ENCODE results near the gene ATP7B. TPM values are rescaled to one million over a fixed set of nuclear protein-coding genes. Genes with fewer than 3 reads are reported as not detected.

Gene ATP7B
- total RNA-seq, 2 experiments from 2014 or later, result 0.40 to 0.76 TPM

- Histone ChIP-seq H3K4me3 (ENCODE audit: low read depth, low read length, poor library complexity, severe bottlenecking) (no peak overlapping the region), H3K27ac (ENCODE audit: low read depth, low read length, poor library complexity, severe bottlenecking) (no peak overlapping the region), H3K9me2 (ENCODE audit: insufficient read depth, low read length) (no peaks in the 10 kb centered on the region), H3K36me3 (ENCODE audit: insufficient read depth, low read length) (no peaks in the 10 kb centered on the region), H3K9me3 (ENCODE audit: low read length) (no peaks in the 10 kb centered on the region), H3K4me2 (ENCODE audit: low read length) (no peak overlapping the region), H3K4me1 (ENCODE audit: insufficient read depth, low read length, poor library complexity, severe bottlenecking) (no peaks in the 10 kb centered on the region), H2AFZ (ENCODE audit: low read length) (no peak overlapping the region), H4K20me1 (ENCODE audit: insufficient read depth, low read length) (no peaks in the 10 kb centered on the region), H3K79me2 (ENCODE audit: insufficient read depth, low read depth, low read length) (no peaks in the 10 kb centered on the region)
- no TSS peak for BruUV-seq (replicated peaks)
- POLR2A ChIA-PET, result no interaction called here
- CTCF ChIA-PET (ENCODE audit: unreplicated experiment), result no interaction called here
- TF ChIP-seq CTCF (conservative IDR thresholded peaks at IDR 0.05; ENCODE audit: low read length) (no peak), EZH2phosphoT487 (IDR thresholded peaks at IDR 0.05; ENCODE audit: borderline replicate concordance, low read depth, low read length) (no peak)
- intact Hi-C loops (cut with micrococcal nuclease; ENCODE audit: unreplicated experiment), result no loop called here
- no peak for DNase-seq (ENCODE audit: low spot score)
These were observed 36.8 kb downstream of the ATP7B start for GRCh38 chr13:51974482-51974881.

- POLR2A ChIA-PET, result interaction anchor here (1.1 kb wide), 1 partner anchor 47 kb away, joined by 3 read pairs; no protein-coding TSS in a partner anchor
- no peak overlapping the region for H3K4me2 ChIP-seq (ENCODE audit: low read length)
- CTCF ChIA-PET (ENCODE audit: unreplicated experiment), result no interaction called here
- H3K4me1 ChIP-seq (ENCODE audit: insufficient read depth, low read length, poor library complexity, severe bottlenecking), result no peaks in the 10 kb centered on the region
- no peak overlapping the region for H3K27ac ChIP-seq (ENCODE audit: low read depth, low read length, poor library complexity, severe bottlenecking)
- no peak for DNase-seq (ENCODE audit: low spot score)
- intact Hi-C loops (cut with micrococcal nuclease; ENCODE audit: unreplicated experiment), result no loop called here
- no peaks in the 10 kb centered on the region for H4K20me1 ChIP-seq (ENCODE audit: insufficient read depth, low read length)
- H3K9me2 ChIP-seq (ENCODE audit: insufficient read depth, low read length), result no peaks in the 10 kb centered on the region
- no peak for TF ChIP-seq EZH2phosphoT487 (IDR thresholded peaks at IDR 0.05; ENCODE audit: borderline replicate concordance, low read depth, low read length)
- TF ChIP-seq CTCF (conservative IDR thresholded peaks at IDR 0.05; ENCODE audit: low read length), result no peak
- H3K4me3 ChIP-seq (ENCODE audit: low read depth, low read length, poor library complexity, severe bottlenecking), result no peak overlapping the region
- no peak overlapping the region for H2AFZ ChIP-seq (ENCODE audit: low read length)
- H3K36me3 ChIP-seq (ENCODE audit: insufficient read depth, low read length), result no peaks in the 10 kb centered on the region
- H3K79me2 ChIP-seq (ENCODE audit: insufficient read depth, low read depth, low read length), result no peaks in the 10 kb centered on the region
- no peaks in the 10 kb centered on the region for H3K9me3 ChIP-seq (ENCODE audit: low read length)
- no TSS peak for BruUV-seq (replicated peaks)
These were observed 39.5 kb downstream of the ATP7B start for GRCh38 chr13:51971520-51972426.

- H3K79me2 ChIP-seq (ENCODE audit: insufficient read depth, low read depth, low read length), result no peaks in the 10 kb centered on the region
- POLR2A ChIA-PET, result no interaction called here
- BruUV-seq (replicated peaks), result no TSS peak
These were observed 40.9 kb downstream of the ATP7B start for GRCh38 chr13:51970349-51970748.

More at GRCh38 chr13:51970349-51970748, 40.9 kb downstream of the ATP7B start:
- no peaks in the 10 kb centered on the region for H3K4me1 ChIP-seq (ENCODE audit: insufficient read depth, low read length, poor library complexity, severe bottlenecking)
- intact Hi-C loops (cut with micrococcal nuclease; ENCODE audit: unreplicated experiment), result no loop called here
- H3K27ac ChIP-seq (ENCODE audit: low read depth, low read length, poor library complexity, severe bottlenecking), result no peak overlapping the region
- no peak overlapping the region for H2AFZ ChIP-seq (ENCODE audit: low read length)
- TF ChIP-seq CTCF (conservative IDR thresholded peaks at IDR 0.05; ENCODE audit: low read length), result no peak
- no peak for DNase-seq (ENCODE audit: low spot score)
- H3K9me3 ChIP-seq (ENCODE audit: low read length), result no peaks in the 10 kb centered on the region
- CTCF ChIA-PET (ENCODE audit: unreplicated experiment), result no interaction called here
- no peaks in the 10 kb centered on the region for H4K20me1 ChIP-seq (ENCODE audit: insufficient read depth, low read length)
- no peak overlapping the region for H3K4me3 ChIP-seq (ENCODE audit: low read depth, low read length, poor library complexity, severe bottlenecking)
- no peak overlapping the region for H3K4me2 ChIP-seq (ENCODE audit: low read length)
- H3K9me2 ChIP-seq (ENCODE audit: insufficient read depth, low read length), result no peaks in the 10 kb centered on the region
- H3K36me3 ChIP-seq (ENCODE audit: insufficient read depth, low read length), result no peaks in the 10 kb centered on the region
